Keratinocyte (primary cell): Measurements from ENCODE around the gene KLF11. TPM values are rescaled to one million over a fixed set of nuclear protein-coding genes. Genes with fewer than 3 reads are reported as not detected.

Experiments
- DNase-seq: peaks from one replicate; pipeline ENCODE4 v3.0.0-alpha.2; 2011; ENCODE audit warnings: low read depth, missing footprints, low spot score
- FAIRE-seq: peaks from 2 replicates; lab custom pipeline; 2011; peaks lifted over from hg19 to GRCh38; lab: Jason Lieb, UNC
- H2AFZ ChIP-seq: 2 replicates; pipeline ENCODE4 v1.6.0; 2012; ENCODE audit warnings: low read length, control low read depth, inconsistent platforms; ENCODE audit not compliant: control insufficient read depth
- H3K27ac ChIP-seq: 2 replicates; pipeline ENCODE4 v1.5.1; 2011; ENCODE audit warnings: low read length; ENCODE audit not compliant: control insufficient read depth, insufficient read depth
- H3K27me3 ChIP-seq: 3 replicates; pipeline ENCODE4 v1.6.0; 2011; ENCODE audit warnings: low read length; ENCODE audit not compliant: control insufficient read depth, insufficient read depth; ENCODE audit errors: extremely low read depth
- H3K36me3 ChIP-seq, 2 experiments: 2 replicates in 1 of 2; 3 replicates in 1 of 2; pipeline ENCODE4 v1.5.1; 2011; ENCODE audit warnings: low read length in 2 of 2, mild to moderate bottlenecking in 1 of 2; ENCODE audit not compliant: control insufficient read depth in 2 of 2, insufficient read depth in 2 of 2; ENCODE audit errors: extremely low read depth in 1 of 2
- H3K4me1 ChIP-seq: 3 replicates; pipeline ENCODE4 v1.5.1; 2011; ENCODE audit warnings: low read length; ENCODE audit not compliant: control insufficient read depth, insufficient read depth; ENCODE audit errors: extremely low read depth
- H3K4me2 ChIP-seq: 3 replicates; pipeline ENCODE4 v1.6.0; 2011; ENCODE audit warnings: low read depth, low read length; ENCODE audit not compliant: control insufficient read depth, insufficient read depth; ENCODE audit errors: extremely low read depth
- H3K4me3 ChIP-seq, 3 experiments: fragments of 200-600 bp in 1 of 3; sonication (generic) in 1 of 3; 2 replicates in 2 of 3; 3 replicates in 1 of 3; pipeline ENCODE4 v1.5.1; 2011 to 2016; ENCODE audit warnings: low read length in 3 of 3, mild to moderate bottlenecking in 3 of 3, control low read depth in 2 of 3, inconsistent platforms in 1 of 3, low read depth in 1 of 3, mixed read lengths in 1 of 3, mixed run types in 1 of 3, moderate library complexity in 1 of 3; ENCODE audit not compliant: control insufficient read depth in 2 of 3, insufficient read depth in 2 of 3; ENCODE audit errors: extremely low read depth in 1 of 3
- H3K79me2 ChIP-seq: 2 replicates; pipeline ENCODE4 v1.6.0; 2012; ENCODE audit warnings: low read length; ENCODE audit not compliant: control insufficient read depth, insufficient read depth
- H3K9ac ChIP-seq: 3 replicates; pipeline ENCODE4 v1.6.0; 2011; ENCODE audit warnings: low read length; ENCODE audit not compliant: control insufficient read depth, insufficient read depth; ENCODE audit errors: extremely low read depth
- H3K9me1 ChIP-seq: 3 replicates; pipeline ENCODE4 v1.6.0; 2011; ENCODE audit warnings: low read length; ENCODE audit not compliant: control insufficient read depth, insufficient read depth; ENCODE audit errors: extremely low read depth
- H3K9me3 ChIP-seq: 2 replicates; pipeline ENCODE4 v1.5.1; 2012; ENCODE audit warnings: low read depth, low read length; ENCODE audit not compliant: control insufficient read depth
- H4K20me1 ChIP-seq: 3 replicates; pipeline ENCODE4 v1.6.0; 2011; ENCODE audit warnings: low read length; ENCODE audit not compliant: control insufficient read depth, insufficient read depth; ENCODE audit errors: extremely low read depth
- EZH2 ChIP-seq: IDR thresholded peaks from one replicate; pipeline ENCODE4 v1.6.1; 2012; ENCODE audit warnings: inconsistent platforms, mild to moderate bottlenecking, low read length, moderate library complexity
- dilution Hi-C: fragments of 300-500 bp; cut with MboI; formaldehyde crosslinking; loops from one replicate; pipeline ENCODE4 v1.7.0; 2020; ENCODE audit warnings: low sequenced_read_pairs; ENCODE audit not compliant: extremely low pct_ligation_motif_present
- polyA plus RNA-seq, 5 experiments: library from polyadenylated mRNA; depleted of rRNA in 3 of 5; stranded (reverse) in 3 of 5; stranded (forward) in 1 of 5; unstranded in 1 of 5; fragments of >200 nt; gene quantifications; 1 replicate in 1 of 5; 2 replicates in 3 of 5; 3 replicates in 1 of 5; pipeline versions ENCODE4 v1.2.1 to v1.2.3, GENCODE V29; 2011 to 2012; ENCODE audit warnings: missing spikeins in 2 of 5, low read depth in 1 of 5, low replicate concordance in 1 of 5
- TF ChIP-seq, protein P1 (sequence below), 3 experiments: IDR thresholded peaks in 1 of 3; conservative IDR thresholded peaks in 1 of 3; optimal IDR thresholded peaks in 1 of 3; 2 replicates in 2 of 3; 3 replicates in 1 of 3; pipeline versions ENCODE3 to v1.5.1; 2011; ENCODE audit warnings: low read length in 3 of 3, mild to moderate bottlenecking in 3 of 3, moderate library complexity in 2 of 3, control low read depth in 1 of 3, inconsistent platforms in 1 of 3; ENCODE audit not compliant: insufficient read depth in 2 of 3; ENCODE audit errors: extremely low read depth in 1 of 3

The KLF11 gene
- polyA plus RNA-seq, 1 donor (not counting 4 experiments of a cell fraction or from before 2014, with no cell fraction given), result 7.0 TPM

DNA sequence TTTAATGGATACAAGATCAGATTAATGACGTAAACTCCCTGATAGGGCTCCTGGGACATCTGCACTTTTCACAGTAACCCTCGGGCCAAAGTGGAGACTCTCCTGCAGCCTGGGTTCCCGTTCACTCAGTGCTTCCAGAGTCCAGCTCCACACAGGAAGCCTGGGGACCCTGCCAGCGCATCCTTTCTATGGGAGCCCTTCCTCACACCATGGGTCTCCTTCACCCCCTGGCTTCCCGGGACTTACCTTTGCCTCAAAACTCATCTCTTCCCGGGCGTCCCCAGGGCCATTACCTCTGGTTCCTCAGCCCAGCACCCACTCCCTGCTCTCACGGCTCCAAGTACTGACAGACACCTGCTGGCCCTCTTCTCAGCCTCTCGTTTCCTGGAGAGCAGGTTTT lies 40.7 kb upstream of the KLF11 start:
- no peak overlapping the region for H3K9ac ChIP-seq
- H3K27me3 ChIP-seq, result no peaks in the 10 kb centered on the region
- no peaks in the 10 kb centered on the region for H3K9me1 ChIP-seq
- no peak overlapping the region for H2AFZ ChIP-seq
- H3K4me3 ChIP-seq, result no peak overlapping the region
- no peaks in the 10 kb centered on the region for H3K79me2 ChIP-seq
- FAIRE-seq (no peak), DNase-seq (no peak)
- no peak for TF ChIP-seq EZH2
- TF ChIP-seq, protein P1, sequence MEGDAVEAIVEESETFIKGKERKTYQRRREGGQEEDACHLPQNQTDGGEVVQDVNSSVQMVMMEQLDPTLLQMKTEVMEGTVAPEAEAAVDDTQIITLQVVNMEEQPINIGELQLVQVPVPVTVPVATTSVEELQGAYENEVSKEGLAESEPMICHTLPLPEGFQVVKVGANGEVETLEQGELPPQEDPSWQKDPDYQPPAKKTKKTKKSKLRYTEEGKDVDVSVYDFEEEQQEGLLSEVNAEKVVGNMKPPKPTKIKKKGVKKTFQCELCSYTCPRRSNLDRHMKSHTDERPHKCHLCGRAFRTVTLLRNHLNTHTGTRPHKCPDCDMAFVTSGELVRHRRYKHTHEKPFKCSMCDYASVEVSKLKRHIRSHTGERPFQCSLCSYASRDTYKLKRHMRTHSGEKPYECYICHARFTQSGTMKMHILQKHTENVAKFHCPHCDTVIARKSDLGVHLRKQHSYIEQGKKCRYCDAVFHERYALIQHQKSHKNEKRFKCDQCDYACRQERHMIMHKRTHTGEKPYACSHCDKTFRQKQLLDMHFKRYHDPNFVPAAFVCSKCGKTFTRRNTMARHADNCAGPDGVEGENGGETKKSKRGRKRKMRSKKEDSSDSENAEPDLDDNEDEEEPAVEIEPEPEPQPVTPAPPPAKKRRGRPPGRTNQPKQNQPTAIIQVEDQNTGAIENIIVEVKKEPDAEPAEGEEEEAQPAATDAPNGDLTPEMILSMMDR (optimal IDR thresholded peaks at IDR 0.05 in 1 of 3, IDR thresholded peaks at IDR 0.05 in 1 of 3, conservative IDR thresholded peaks at IDR 0.05 in 1 of 3; ENCODE audit: extremely low read depth in 1 of 3, insufficient read depth in 2 of 3, low read length in 3 of 3), result no peak
- no peak overlapping the region for H3K27ac ChIP-seq
- H4K20me1 ChIP-seq, result no peaks in the 10 kb centered on the region
- H3K9me3 ChIP-seq, result no peaks in the 10 kb centered on the region
- no peaks in the 10 kb centered on the region for H3K36me3 ChIP-seq
- no peak overlapping the region for H3K4me2 ChIP-seq
- dilution Hi-C loops, result no loop called here
- no peaks in the 10 kb centered on the region for H3K4me1 ChIP-seq

DNA sequence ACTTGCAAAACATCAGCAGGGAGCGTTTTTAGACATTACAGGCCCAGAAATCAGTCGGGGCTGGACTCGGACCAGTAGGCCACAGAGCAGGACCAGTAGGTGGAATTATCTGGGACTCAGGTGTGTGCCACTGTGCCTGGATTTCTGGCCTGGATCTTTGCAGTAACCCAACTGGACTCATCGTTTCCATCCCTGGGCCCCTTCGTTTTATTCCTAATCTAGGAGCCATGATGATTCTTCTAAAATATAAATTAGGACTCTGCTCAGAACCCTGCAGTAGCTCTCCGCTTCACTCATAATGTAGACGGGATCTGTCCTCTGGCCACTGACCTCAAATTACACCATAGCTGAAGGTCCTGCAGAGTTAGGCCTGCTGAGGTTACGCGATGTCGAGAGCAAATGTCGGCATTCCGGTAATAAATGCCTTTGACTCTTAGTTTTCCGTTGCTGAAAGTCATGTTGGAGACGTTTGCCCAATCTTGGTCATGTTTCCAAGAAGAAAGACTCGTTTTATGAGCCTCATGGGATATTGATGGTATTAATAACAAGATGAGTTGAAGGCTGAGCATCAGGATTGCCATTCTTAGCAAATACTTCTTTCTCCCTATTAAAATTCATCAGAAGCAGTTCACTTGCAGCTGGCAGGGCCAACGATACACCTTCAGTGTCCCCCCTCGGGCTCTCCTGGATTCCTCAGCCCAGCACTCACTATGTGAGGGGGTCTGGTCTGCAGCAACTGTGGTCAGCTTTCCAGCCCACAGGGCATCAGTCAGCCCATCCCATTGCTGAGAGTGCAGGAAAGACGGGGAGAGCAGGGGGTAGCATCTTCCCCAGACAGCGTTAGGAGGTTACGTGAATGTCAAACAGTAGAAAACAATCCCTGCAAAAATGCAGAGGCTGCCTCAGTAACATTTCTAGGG lies 39.9 kb upstream of the KLF11 start:
- no peak overlapping the region for H3K4me2 ChIP-seq
- TF ChIP-seq, protein P1 (optimal IDR thresholded peaks at IDR 0.05 in 1 of 3, IDR thresholded peaks at IDR 0.05 in 1 of 3, conservative IDR thresholded peaks at IDR 0.05 in 1 of 3; ENCODE audit: extremely low read depth in 1 of 3, insufficient read depth in 2 of 3, low read length in 3 of 3), result no peak
- TF ChIP-seq EZH2, result no peak
- no peaks in the 10 kb centered on the region for H3K36me3 ChIP-seq
- no peaks in the 10 kb centered on the region for H3K79me2 ChIP-seq
- DNase-seq, result no peak
- no peak overlapping the region for H3K27ac ChIP-seq
- no peak overlapping the region for H3K4me3 ChIP-seq
- no peak for FAIRE-seq
- H2AFZ ChIP-seq, result no peak overlapping the region
- H3K9ac ChIP-seq, result no peak overlapping the region
- no peaks in the 10 kb centered on the region for H3K4me1 ChIP-seq
- no peaks in the 10 kb centered on the region for H4K20me1 ChIP-seq
- no peaks in the 10 kb centered on the region for H3K9me3 ChIP-seq
- no peaks in the 10 kb centered on the region for H3K9me1 ChIP-seq
- dilution Hi-C loops, result no loop called here
- no peaks in the 10 kb centered on the region for H3K27me3 ChIP-seq
